Stomach (tissue), 9 donors: ENCODE measurements around the gene FYCO1. TPM values are rescaled to one million over a fixed set of nuclear protein-coding genes. Genes with fewer than 3 reads are reported as not detected.

ENCODE experiments used
- DNase-seq, 2 donors: peaks; one replicate each; pipeline versions ENCODE4 v3.0.0 to v3.0.0-alpha.2; 2013 to 2019
- H3K27ac ChIP-seq, 5 donors: fragments of 200-600 bp in 4 of 5; sonication (generic) in 4 of 5; one replicate each; pipeline ENCODE4 v1.5.1; 2013 to 2019; ENCODE audit warnings: mild to moderate bottlenecking in 1 of 5, moderate library complexity in 1 of 5
- H3K27me3 ChIP-seq, 3 donors: fragments of 200-600 bp; sonication (generic); one replicate each; pipeline ENCODE4 v1.5.1; 2017 to 2019; ENCODE audit warnings: mixed run types in 1 of 3
- H3K36me3 ChIP-seq, 4 donors: fragments of 200-600 bp; sonication (generic); 1 replicate in 3 of 4; 2 replicates in 1 of 4; pipeline ENCODE4 v1.5.1; 2016 to 2019
- H3K4me1 ChIP-seq, 4 donors: fragments of 200-600 bp; sonication (generic); one replicate each; pipeline ENCODE4 v1.5.1; 2016 to 2019
- H3K4me3 ChIP-seq, 4 donors: fragments of 200-600 bp; sonication (generic) in 3 of 4; one replicate each; pipeline ENCODE4 v1.5.1; 2016 to 2019; ENCODE audit warnings: mild to moderate bottlenecking in 1 of 4
- H3K9me3 ChIP-seq, 4 donors: fragments of 200-600 bp; sonication (generic); one replicate each; pipeline ENCODE4 v1.5.1; 2016 to 2019
- CTCF ChIP-seq, 7 experiments: fragments of 450-650 bp in 4 of 7; fragments of 200-600 bp in 3 of 7; sonication (generic) in 3 of 7; IDR thresholded peaks; one replicate each; pipeline ENCODE4 v1.5.1; 2016 to 2019; ENCODE audit warnings: antibody characterized with exemption in 7 of 7, control low read depth in 2 of 7, mild to moderate bottlenecking in 1 of 7
- EP300 ChIP-seq: sonication (generic); formaldehyde crosslinking; IDR thresholded peaks from one replicate; pipeline ENCODE4 v1.6.1; 2017; ENCODE audit warnings: antibody characterized with exemption
- POLR2A ChIP-seq, 4 donors: fragments of 450-650 bp; IDR thresholded peaks; one replicate each; pipeline ENCODE4 v1.6.1; 2016; ENCODE audit warnings: antibody characterized with exemption in 4 of 4, control low read depth in 2 of 4, mild to moderate bottlenecking in 1 of 4, moderate library complexity in 1 of 4
- POLR2AphosphoS5 ChIP-seq, 3 donors: sonication (generic); formaldehyde crosslinking; IDR thresholded peaks; one replicate each; pipeline ENCODE4 v1.6.1; 2016; ENCODE audit warnings: antibody characterized with exemption in 3 of 3
- WGBS, 5 donors: extraction: QIAGEN DNeasy Blood & Tissue Kit in 3 of 5; methylation state at CpG; one replicate each; pipeline versions ENCODE4 v1.1.5 to v1.1.7; 2013 to 2018; 5-methylcytosine and 5-hydroxymethylcytosine counted together
- intact Hi-C: fragments of 100-400 bp; cut with DNase I; formaldehyde crosslinking; loops from one replicate; pipeline ENCODE4 v1.15.1; 2023; ENCODE audit warnings: low total_unique reads
- polyA plus RNA-seq, 3 donors: library from polyadenylated mRNA; stranded (reverse); fragments of 200-250 nt; gene quantifications; one replicate each; pipeline ENCODE4 v1.2.3, GENCODE V29; 2013
- total RNA-seq, 5 donors: library from RNA; depleted of rRNA; stranded (reverse); fragments of >200 nt; gene quantifications; one replicate each; pipeline versions ENCODE4 v1.1.0 to v1.2.3, GENCODE V29; 2014 to 2016
- donor health status: healthy with polysubstance abuse.
- donor health status: Bipolar disorder and iron deficiency.
- donor health status: healthy.

The FYCO1 gene
- total and polyA plus RNA-seq, 8 donors, result 10.7 to 97.4 (median 25.3) TPM

- DNase-seq, result peak; percentile 19 to 35
- no peak overlapping the region for H3K4me3 ChIP-seq
- no peak for TF ChIP-seq CTCF (IDR thresholded peaks at IDR 0.05)
- no peak for TF ChIP-seq POLR2AphosphoS5 (IDR thresholded peaks at IDR 0.05)
- TF ChIP-seq POLR2A (IDR thresholded peaks at IDR 0.05), result no peak
- no peak for TF ChIP-seq EP300
- peak overlapping the region in 3 of 5 donors; percentile 22 to 50 (median 25) for H3K27ac ChIP-seq
- peaks cover 20 to 33% (median 24%) of the 10 kb centered on the region in 4 donors for H3K4me1 ChIP-seq
- H3K36me3 ChIP-seq, result peaks cover 14 to 64% (median 44%) of the 10 kb centered on the region in 4 donors
- intact Hi-C loops, result loop anchor here (10.0 kb wide), 1 partner anchor 433 kb away; the partner anchor contains the start of gene CCR5
- H3K27me3 ChIP-seq, result no peaks in the 10 kb centered on the region
- WGBS, 5 donors, result 23 to 55% (median 43%) methylated on average over 5 to 6 of the region's 6 CpGs
- no peaks in the 10 kb centered on the region for H3K9me3 ChIP-seq
Observed at GRCh38 chr3:45942051-45942825, 53.4 kb downstream of the FYCO1 start.

GRCh38 chr3:45940781-45941365 lies 54.8 kb downstream of the FYCO1 start:
- peaks cover 6 to 64% (median 44%) of the 10 kb centered on the region in 4 donors for H3K36me3 ChIP-seq
- no peaks in the 10 kb centered on the region for H3K9me3 ChIP-seq
- DNase-seq, result no peak

GRCh38 chr3:45940004-45940780 lies 55.4 kb downstream of the FYCO1 start:
- intact Hi-C loops, result loop anchor here (10.0 kb wide), 1 partner anchor 435 kb away; the partner anchor contains the start of gene CCR5
- peaks cover 0 to 64% (median 44%) of the 10 kb centered on the region in 4 donors for H3K36me3 ChIP-seq
- H3K9me3 ChIP-seq, result no peaks in the 10 kb centered on the region
- H3K27me3 ChIP-seq, result no peaks in the 10 kb centered on the region
- H3K4me3 ChIP-seq, result no peak overlapping the region
- DNase-seq, result no peak
- peak overlapping the region in 1 of 5 donors; percentile 14 for H3K27ac ChIP-seq
- WGBS, 5 donors, result 62 to 72% (median 68%) methylated on average over 7 of the region's 7 CpGs
- TF ChIP-seq CTCF (IDR thresholded peaks at IDR 0.05), result no peak
- no peak for TF ChIP-seq POLR2AphosphoS5 (IDR thresholded peaks at IDR 0.05)
- TF ChIP-seq EP300, result no peak
- no peak for TF ChIP-seq POLR2A (IDR thresholded peaks at IDR 0.05)
- peaks cover 20 to 33% (median 24%) of the 10 kb centered on the region in 4 donors for H3K4me1 ChIP-seq

More at GRCh38 chr3:45940781-45941365, 54.8 kb downstream of the FYCO1 start:
- intact Hi-C loops, result loop anchor here (10.0 kb wide), 1 partner anchor 434 kb away; the partner anchor contains the start of gene CCR5
- no peak for TF ChIP-seq POLR2AphosphoS5 (IDR thresholded peaks at IDR 0.05)
- no peak for TF ChIP-seq CTCF (IDR thresholded peaks at IDR 0.05)
- no peak for TF ChIP-seq POLR2A (IDR thresholded peaks at IDR 0.05)
- no peak for TF ChIP-seq EP300
- Histone ChIP-seq H3K4me1 (peaks cover 20 to 33% (median 24%) of the 10 kb centered on the region in 4 donors), H3K4me3 (no peak overlapping the region), H3K27ac (no peak overlapping the region), H3K27me3 (no peaks in the 10 kb centered on the region)
- 81 to 94% (median 91%) methylated on average over 6 of the region's 6 CpGs for WGBS, 5 donors

- Histone ChIP-seq H3K4me3 (no peak overlapping the region), H3K27ac (peak overlapping the region in 1 of 5 donors; percentile 14), H3K9me3 (no peaks in the 10 kb centered on the region), H3K27me3 (no peaks in the 10 kb centered on the region), H3K4me1 (peaks cover 20 to 33% (median 24%) of the 10 kb centered on the region in 4 donors), H3K36me3 (peaks cover 0 to 66% (median 46%) of the 10 kb centered on the region in 4 donors)
- no peak for TF ChIP-seq EP300
- TF ChIP-seq POLR2A (IDR thresholded peaks at IDR 0.05), result no peak
- TF ChIP-seq POLR2AphosphoS5 (IDR thresholded peaks at IDR 0.05), result no peak
- no peak for TF ChIP-seq CTCF (IDR thresholded peaks at IDR 0.05)
- 32 to 53% (median 49%) methylated on average over 5 of the region's 5 CpGs for WGBS, 5 donors
- no peak for DNase-seq
- intact Hi-C loops, result loop anchor here (2.0 kb wide), 1 partner anchor 139 kb away; no protein-coding TSS in a partner anchor
Observed at GRCh38 chr3:45939341-45939771, 56.3 kb downstream of the FYCO1 start.
